ENCODE measurements around the gene DNAH9.

DNA sequence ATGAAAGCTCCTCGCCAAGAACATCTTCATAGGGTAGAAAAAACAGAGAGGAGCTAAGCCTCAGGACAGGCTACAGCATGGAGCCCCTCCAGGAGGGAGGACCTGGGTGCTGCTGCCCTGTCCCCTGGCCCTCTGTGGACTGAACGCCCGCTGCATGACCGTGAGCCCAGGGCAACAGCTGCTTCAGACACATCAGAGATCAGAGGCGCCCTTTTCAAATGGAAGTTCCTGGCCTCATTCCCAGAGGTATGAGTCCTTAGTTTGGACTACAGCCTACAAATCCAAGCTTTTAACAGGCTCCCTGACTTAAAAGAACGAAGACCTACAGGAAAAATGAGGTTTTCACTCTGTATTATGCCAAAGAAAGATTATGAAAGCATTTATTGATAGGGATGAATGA, 350.5 kb downstream of the DNAH9 start:
- TF ChIP-seq TAF1 (IDR thresholded peaks at IDR 0.05; ENCODE audit: borderline replicate concordance, low read depth, low read length) (no peak), POLR2AphosphoS5 (IDR thresholded peaks at IDR 0.05; ENCODE audit: low read depth, low read length) (no peak), POLR2A (IDR thresholded peaks at IDR 0.05; ENCODE audit: low read depth, low read length) (no peak)
